ENCODE data around the gene SLC22A12. TPM values are rescaled to one million over a fixed set of nuclear protein-coding genes. Genes with fewer than 3 reads are reported as not detected.

SLC22A12 gene
- total and polyA plus RNA-seq, 2 of the 8 experiments (the other 6 are each of a cell fraction or from before 2014, with no cell fraction given) = not detected

GRCh38 chr11:64610596-64610995, 19.6 kb downstream of the SLC22A12 start:
- FAIRE-seq = no peak
- POLR2A ChIA-PET (ENCODE audit: partially characterized antibody) = interaction anchor here (1.0 to 1.7 kb wide), 2 partner anchors 11 to 45 kb away, joined by 3 read pairs; no protein-coding TSS in a partner anchor

More at GRCh38 chr11:64610596-64610995, 19.6 kb downstream of the SLC22A12 start:
- Histone ChIP-seq H4K91ac (replicated peaks; ENCODE audit: insufficient read length, low read length) (no peak overlapping the region), H4K20me1 (replicated peaks in 1 of 2; ENCODE audit: control insufficient read depth in 1 of 2, insufficient read depth in 2 of 2, low read length in 2 of 2) (peaks cover 0 to 3% of the 10 kb centered on the region in 2 experiments), H2BK120ac (replicated peaks; ENCODE audit: low read depth, low read length) (no peak overlapping the region), H2BK12ac (ENCODE audit: low read depth, low read length) (no peak overlapping the region), H2AK5ac (ENCODE audit: low read depth, low read length) (no peak overlapping the region), H3K18ac (ENCODE audit: extremely low read depth, low read length) (no peak overlapping the region), H2BK5ac (ENCODE audit: low read depth, low read length) (no peak overlapping the region), H2AFZ (ENCODE audit: low read length) (no peak overlapping the region), H3K4me3 (ENCODE audit: extremely low read depth in 1 of 4, insufficient read depth in 2 of 4, low read depth in 3 of 4, low read length in 4 of 4) (no peak overlapping the region), H3K23me2 (ENCODE audit: low read depth, low read length) (no peaks in the 10 kb centered on the region), H3K27ac (ENCODE audit: low read depth, low read length) (no peak overlapping the region), H3K79me1 (ENCODE audit: low read depth, low read length) (no peaks in the 10 kb centered on the region), H4K8ac (ENCODE audit: extremely low read depth, insufficient read depth, low read length) (no peak overlapping the region), H3K23ac (ENCODE audit: insufficient read length) (no peak overlapping the region), H3K4me2 (ENCODE audit: insufficient read depth in 1 of 2, low read depth in 2 of 2, low read length in 2 of 2) (no peak overlapping the region), H3K27me3 (replicated peaks in 1 of 4; ENCODE audit: control insufficient read depth in 3 of 4, extremely low read depth in 1 of 4, insufficient read depth in 3 of 4, low read length in 3 of 4) (no peaks in the 10 kb centered on the region; a peak in 2 of 7 replicates), H3K4ac (replicated peaks; ENCODE audit: insufficient read length, low read depth, low read length) (no peak overlapping the region), H3K9me3 (ENCODE audit: insufficient read depth in 2 of 2, low read depth in 1 of 2, low read length in 1 of 2) (no peaks in the 10 kb centered on the region), H2BK15ac (ENCODE audit: low read length) (no peak overlapping the region), H3K79me2 (ENCODE audit: control insufficient read depth in 1 of 2, insufficient read depth in 2 of 2, low read length in 2 of 2) (no peaks in the 10 kb centered on the region), H3K9ac (replicated peaks in 1 of 4; ENCODE audit: extremely low read depth in 1 of 4, low read depth in 3 of 4, low read length in 3 of 4) (no peak overlapping the region), H2BK20ac (ENCODE audit: low read length) (no peak overlapping the region), H3K36me3 (ENCODE audit: control insufficient read depth in 2 of 4, insufficient read depth in 4 of 4, low read length in 3 of 4) (no peaks in the 10 kb centered on the region), H3K4me1 (replicated peaks in 1 of 4; ENCODE audit: control insufficient read depth in 3 of 4, insufficient read depth in 4 of 4, low read length in 3 of 4) (peaks cover 0 to 6% (median 0%) of the 10 kb centered on the region in 4 experiments; a peak in 3 of 7 replicates), H4K5ac (ENCODE audit: insufficient read length, low read depth, low read length) (no peak overlapping the region), H3K56ac (replicated peaks; ENCODE audit: insufficient read length, low read depth, low read length) (no peak overlapping the region), H3K14ac (ENCODE audit: insufficient read length) (no peak overlapping the region)
- TF ChIP-seq FOSL1 (IDR thresholded peaks at IDR 0.05; ENCODE audit: insufficient read depth, low read depth, low read length) = no peak
- no peak for TF ChIP-seq TCF12 (IDR thresholded peaks at IDR 0.05; ENCODE audit: low read depth, low read length)
- no peak for TF ChIP-seq MAX (IDR thresholded peaks at IDR 0.05)
- no peak for TF ChIP-seq CREB1 (IDR thresholded peaks at IDR 0.05)
- no peak for TF ChIP-seq SP2 (IDR thresholded peaks at IDR 0.05; ENCODE audit: low read length)
- no peak for TF ChIP-seq CEBPB (IDR thresholded peaks at IDR 0.05; ENCODE audit: low read depth, low read length)
- no peak for TF ChIP-seq SIN3A (conservative IDR thresholded peaks at IDR 0.05 in 1 of 2, IDR thresholded peaks at IDR 0.05 in 1 of 2; ENCODE audit: low read depth in 1 of 2, low read length in 2 of 2)
- TF ChIP-seq POU5F1 (IDR thresholded peaks at IDR 0.05; ENCODE audit: low read depth, low read length) = no peak
- TF ChIP-seq SIX5 (IDR thresholded peaks at IDR 0.05; ENCODE audit: low read depth, low read length) = no peak
- no peak for DNase-seq (ENCODE audit: low read depth in 1 of 2, low spot score in 2 of 2)
- 93% methylated on average over 3 of the region's 3 CpGs; no CpG with 5 or more reads in 1 of the 2 experiments for WGBS, 2 experiments (ENCODE audit: extremely low coverage in 1 of 2, insufficient coverage in 1 of 2, insufficient read length in 1 of 2, insufficient replicate concordance in 2 of 2, low coverage in 1 of 2, low lambda C conversion rate in 2 of 2, missing lambda C conversion rate in 1 of 2)
- CTCF ChIA-PET (ENCODE audit: partially characterized antibody) = interaction anchor here (1.1 to 2.6 kb wide), 8 partner anchors 34 to 161 kb away, joined by 3 to 11 read pairs (median 6); no protein-coding TSS in a partner anchor

All from H1 (cell line).